ENCODE results near the gene C1orf226. TPM values are rescaled to one million over a fixed set of nuclear protein-coding genes. Genes with fewer than 3 reads are reported as not detected.

Gene C1orf226
- total and polyA plus RNA-seq, 2 of the 8 experiments (the other 6 are each of a cell fraction or from before 2014, with no cell fraction given): 8.2 to 18.8 TPM

DNA sequence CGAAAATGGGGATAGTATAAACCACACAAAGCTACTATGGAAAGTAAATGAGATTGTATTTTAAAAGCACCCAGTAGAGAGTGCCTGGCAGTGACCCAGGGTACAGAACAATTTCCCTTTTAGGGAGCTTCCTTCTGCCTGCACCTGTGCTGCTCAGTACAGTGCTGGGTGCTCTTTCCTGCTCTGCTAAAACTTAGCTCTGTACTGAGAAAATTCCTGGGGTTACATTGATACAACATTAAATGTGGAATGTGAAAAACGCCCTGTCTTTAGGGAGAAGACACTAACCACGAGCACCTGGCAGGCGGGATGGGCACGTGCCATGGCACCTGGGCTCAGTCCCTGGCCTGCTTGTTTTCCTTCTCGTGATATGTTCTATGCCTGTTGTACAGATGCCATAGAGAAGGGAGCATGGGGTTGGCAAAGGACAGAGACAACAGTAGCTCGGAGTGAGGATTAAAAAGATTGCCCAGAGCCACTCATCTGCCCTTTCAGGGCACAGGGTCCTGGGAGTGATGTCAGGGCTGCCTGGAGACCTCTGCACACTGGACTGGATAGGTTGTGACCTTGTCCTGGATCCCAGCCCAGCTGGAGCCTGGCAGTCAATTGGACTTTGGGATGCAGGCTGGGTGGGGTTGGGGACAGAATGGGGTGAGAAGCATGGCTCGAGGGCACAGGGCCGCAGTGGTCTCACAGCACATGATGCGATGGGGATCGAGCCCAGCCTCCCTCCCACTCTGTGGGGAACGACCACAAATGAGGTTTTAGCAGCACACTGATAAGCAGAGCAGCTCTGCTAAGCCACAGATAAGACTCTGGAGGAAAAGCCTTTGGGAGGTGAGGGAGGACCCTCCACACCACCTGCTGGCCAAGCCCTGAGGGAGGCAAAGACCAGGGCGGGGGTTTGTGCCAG, 9.1 kb upstream of the C1orf226 start:
- Histone ChIP-seq H3K14ac (ENCODE audit: insufficient read length) (no peak overlapping the region), H3K36me3 (ENCODE audit: control insufficient read depth in 2 of 4, insufficient read depth in 4 of 4, low read length in 3 of 4) (0 out of 8 replicates have a peak, but pooled peaks cover 0 to 2% (median 0%) of the 10 kb centered on the region in 4 experiments), H3K4me1 (replicated peaks in 1 of 4; ENCODE audit: control insufficient read depth in 3 of 4, insufficient read depth in 4 of 4, low read length in 3 of 4) (no peaks in the 10 kb centered on the region), H3K4me3 (ENCODE audit: extremely low read depth in 1 of 4, insufficient read depth in 2 of 4, low read depth in 3 of 4, low read length in 4 of 4) (no peak overlapping the region), H3K79me1 (ENCODE audit: low read depth, low read length) (no peaks in the 10 kb centered on the region), H4K8ac (ENCODE audit: extremely low read depth, insufficient read depth, low read length) (no peak overlapping the region), H3K9ac (replicated peaks in 1 of 4; ENCODE audit: extremely low read depth in 1 of 4, low read depth in 3 of 4, low read length in 3 of 4) (no peak overlapping the region), H3K23me2 (ENCODE audit: low read depth, low read length) (no peaks in the 10 kb centered on the region), H2BK12ac (ENCODE audit: low read depth, low read length) (no peak overlapping the region), H3K4me2 (ENCODE audit: insufficient read depth in 1 of 2, low read depth in 2 of 2, low read length in 2 of 2) (no peak overlapping the region), H4K5ac (ENCODE audit: insufficient read length, low read depth, low read length) (no peak overlapping the region), H3K23ac (ENCODE audit: insufficient read length) (no peak overlapping the region), H2BK15ac (ENCODE audit: low read length) (no peak overlapping the region), H4K91ac (replicated peaks; ENCODE audit: insufficient read length, low read length) (no peak overlapping the region), H2BK5ac (ENCODE audit: low read depth, low read length) (no peak overlapping the region), H2BK120ac (replicated peaks; ENCODE audit: low read depth, low read length) (no peak overlapping the region), H2AK5ac (ENCODE audit: low read depth, low read length) (no peak overlapping the region), H3K27me3 (replicated peaks in 1 of 4; ENCODE audit: control insufficient read depth in 3 of 4, extremely low read depth in 1 of 4, insufficient read depth in 3 of 4, low read length in 3 of 4) (no peaks in the 10 kb centered on the region), H3K9me3 (ENCODE audit: insufficient read depth in 2 of 2, low read depth in 1 of 2, low read length in 1 of 2) (no peaks in the 10 kb centered on the region), H3K56ac (replicated peaks; ENCODE audit: insufficient read length, low read depth, low read length) (no peak overlapping the region), H2BK20ac (ENCODE audit: low read length) (no peak overlapping the region), H3K18ac (ENCODE audit: extremely low read depth, low read length) (no peak overlapping the region), H3K27ac (ENCODE audit: low read depth, low read length) (no peak overlapping the region), H3K4ac (replicated peaks; ENCODE audit: insufficient read length, low read depth, low read length) (no peak overlapping the region), H2AFZ (ENCODE audit: low read length) (no peak overlapping the region), H3K79me2 (ENCODE audit: control insufficient read depth in 1 of 2, insufficient read depth in 2 of 2, low read length in 2 of 2) (no peaks in the 10 kb centered on the region), H4K20me1 (replicated peaks in 1 of 2; ENCODE audit: control insufficient read depth in 1 of 2, insufficient read depth in 2 of 2, low read length in 2 of 2) (no peaks in the 10 kb centered on the region)
- ChIA-PET POLR2A (ENCODE audit: partially characterized antibody) (interaction anchor here (1.8 kb wide), 1 partner anchor 9 kb away, joined by 6 read pairs; the partner anchor contains the start of gene C1orf226), CTCF (ENCODE audit: partially characterized antibody) (interaction anchor here (0.6 to 2.9 kb wide), 7 partner anchors 9 to 328 kb away, joined by 3 to 13 read pairs (median 4); partner anchors contain the start of gene C1orf226)
- 85% methylated on average over 13 of the region's 13 CpGs; no CpG with 5 or more reads in 1 of the 2 experiments for WGBS, 2 experiments (ENCODE audit: extremely low coverage in 1 of 2, insufficient coverage in 1 of 2, insufficient read length in 1 of 2, insufficient replicate concordance in 2 of 2, low coverage in 1 of 2, low lambda C conversion rate in 2 of 2, missing lambda C conversion rate in 1 of 2)
- DNase-seq (ENCODE audit: low read depth in 1 of 2, low spot score in 2 of 2): no peak
- no peak for FAIRE-seq
- no peak for TF ChIP-seq POLR2AphosphoS5 (IDR thresholded peaks at IDR 0.05; ENCODE audit: low read depth, low read length)
- TF ChIP-seq ZNF274 (IDR thresholded peaks at IDR 0.05; ENCODE audit: borderline replicate concordance, extremely low read depth, low read length): no peak
- TF ChIP-seq BRCA1 (IDR thresholded peaks at IDR 0.05; ENCODE audit: low read depth, low read length): no peak
- TF ChIP-seq GTF2F1 (IDR thresholded peaks at IDR 0.05; ENCODE audit: borderline replicate concordance, low read depth, low read length): no peak

All from H1 (cell line).